Esophagus (tissue), 2 donors: ENCODE measurements around the gene FNDC3B. TPM values are rescaled to one million over a fixed set of nuclear protein-coding genes. Genes with fewer than 3 reads are reported as not detected.

ENCODE experiments used
- H3K27ac ChIP-seq, 2 donors: one replicate each; pipeline ENCODE4 v1.5.1; 2013; ENCODE audit warnings: low read depth in 2 of 2, mild to moderate bottlenecking in 2 of 2, inconsistent platforms in 1 of 2, low read length in 1 of 2, moderate library complexity in 1 of 2
- H3K27me3 ChIP-seq, 2 donors: one replicate each; pipeline ENCODE4 v1.6.1; 2013; ENCODE audit warnings: low read length in 2 of 2, control low read depth in 1 of 2, mild to moderate bottlenecking in 1 of 2; ENCODE audit not compliant: insufficient read depth in 2 of 2, control insufficient read depth in 1 of 2
- H3K36me3 ChIP-seq, 2 donors: one replicate each; pipeline ENCODE4 v1.6.1; 2013; ENCODE audit warnings: low read length in 1 of 2; ENCODE audit not compliant: control insufficient read depth in 2 of 2, insufficient read depth in 2 of 2
- H3K4me1 ChIP-seq, 2 donors: one replicate each; pipeline ENCODE4 v1.6.1; 2013; ENCODE audit warnings: low read length in 1 of 2; ENCODE audit not compliant: control insufficient read depth in 2 of 2, insufficient read depth in 2 of 2
- H3K4me3 ChIP-seq, 2 donors: one replicate each; pipeline ENCODE4 v1.5.1; 2013; ENCODE audit warnings: low read length in 2 of 2, mild to moderate bottlenecking in 2 of 2, low read depth in 1 of 2, moderate library complexity in 1 of 2
- H3K9me3 ChIP-seq, 2 donors: one replicate each; pipeline ENCODE4 v1.6.1; 2013; ENCODE audit warnings: mild to moderate bottlenecking in 2 of 2, low read depth in 1 of 2, low read length in 1 of 2, moderate library complexity in 1 of 2; ENCODE audit not compliant: control insufficient read depth in 2 of 2, insufficient read depth in 1 of 2
- WGBS, 2 donors: extraction: QIAGEN DNeasy Blood & Tissue Kit; methylation state at CpG; one replicate each; pipeline ENCODE4 v1.1.7; 2013; 5-methylcytosine and 5-hydroxymethylcytosine counted together
- polyA plus RNA-seq, 2 donors: library from polyadenylated mRNA; stranded (reverse); fragments of 200-250 nt; gene quantifications; one replicate each; pipeline ENCODE4 v1.2.3, GENCODE V29; 2013
- donor health status: healthy with polysubstance abuse.
- donor health status: Bipolar disorder and iron deficiency.

The FNDC3B gene
- polyA plus RNA-seq, 2 donors = 2.8 to 3.3 TPM

DNA sequence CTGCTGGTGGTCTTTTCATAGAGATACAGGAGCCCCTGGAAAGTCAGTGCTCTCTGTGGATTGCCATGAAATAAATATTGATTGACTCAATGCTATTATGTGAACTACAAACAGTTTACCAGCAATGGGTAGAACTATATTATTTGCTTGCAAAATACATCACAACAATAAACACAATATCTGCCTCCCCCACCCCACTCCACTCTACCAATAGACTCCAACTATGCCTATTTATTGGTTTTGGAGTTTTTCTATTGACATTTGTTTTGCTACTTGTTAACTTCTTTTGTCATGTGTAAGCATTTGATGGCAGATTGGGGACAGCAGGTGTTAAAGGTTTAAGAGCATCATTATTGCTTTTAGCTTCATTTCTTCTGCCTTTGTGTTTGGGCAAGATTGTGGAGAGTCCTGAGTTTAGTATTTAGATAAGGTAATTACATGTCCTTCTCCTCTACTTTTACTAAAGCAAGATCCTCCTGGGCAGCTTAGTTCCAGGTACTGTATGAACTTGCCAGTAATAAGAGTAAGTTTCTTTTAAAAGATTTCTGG lies 8.3 kb downstream of the FNDC3B start:
- Histone ChIP-seq H3K9me3 (no peaks in the 10 kb centered on the region), H3K4me3 (no peak overlapping the region), H3K36me3 (no peaks in the 10 kb centered on the region), H3K27me3 (no peaks in the 10 kb centered on the region), H3K4me1 (no peaks in the 10 kb centered on the region), H3K27ac (no peak overlapping the region)

- H3K36me3 ChIP-seq = no peaks in the 10 kb centered on the region
- 92 to 98% methylated on average over 2 of the region's 2 CpGs for WGBS, 2 donors
- no peak overlapping the region for H3K27ac ChIP-seq
These were observed 9.2 kb downstream of the FNDC3B start for GRCh38 chr3:172048599-172048998.

GRCh38 chr3:172051310-172051956 lies 12.1 kb downstream of the FNDC3B start:
- H3K27ac ChIP-seq = no peak overlapping the region
- H3K4me3 ChIP-seq = no peak overlapping the region
- H3K4me1 ChIP-seq = no peaks in the 10 kb centered on the region
- WGBS, 2 donors = 91 to 93% methylated on average over 3 of the region's 3 CpGs
- no peaks in the 10 kb centered on the region for H3K9me3 ChIP-seq
- H3K27me3 ChIP-seq = no peaks in the 10 kb centered on the region
- H3K36me3 ChIP-seq = no peaks in the 10 kb centered on the region

More at GRCh38 chr3:172048599-172048998, 9.2 kb downstream of the FNDC3B start:
- Histone ChIP-seq H3K27me3 (no peaks in the 10 kb centered on the region), H3K4me3 (no peak overlapping the region), H3K4me1 (no peaks in the 10 kb centered on the region), H3K9me3 (no peaks in the 10 kb centered on the region)

DNA sequence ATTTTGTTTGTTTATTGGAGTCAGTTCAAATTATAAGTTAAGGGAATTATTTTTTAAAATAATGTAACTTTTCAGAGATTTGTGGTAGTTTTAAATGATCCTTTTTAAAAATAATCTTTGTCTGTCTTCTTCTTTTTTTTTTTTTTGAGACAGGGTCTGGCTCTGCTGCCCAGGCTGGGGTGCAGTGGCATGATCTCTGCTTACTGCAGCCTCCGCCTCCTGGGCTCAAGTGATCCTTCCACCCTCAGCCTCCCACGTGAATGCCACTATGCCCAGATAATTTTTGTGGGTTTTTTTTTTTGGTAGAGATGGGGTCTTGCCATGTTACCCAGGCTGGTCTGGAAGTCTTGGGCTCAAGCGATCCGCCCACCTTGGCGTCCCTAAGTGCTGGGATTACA lies 12.6 kb downstream of the FNDC3B start:
- no peaks in the 10 kb centered on the region for H3K36me3 ChIP-seq
- 97 to 98% methylated on average over 5 of the region's 5 CpGs for WGBS, 2 donors
- H3K9me3 ChIP-seq = no peaks in the 10 kb centered on the region
- no peaks in the 10 kb centered on the region for H3K27me3 ChIP-seq
- H3K4me1 ChIP-seq = no peaks in the 10 kb centered on the region
- H3K27ac ChIP-seq = no peak overlapping the region
- H3K4me3 ChIP-seq = no peak overlapping the region

DNA sequence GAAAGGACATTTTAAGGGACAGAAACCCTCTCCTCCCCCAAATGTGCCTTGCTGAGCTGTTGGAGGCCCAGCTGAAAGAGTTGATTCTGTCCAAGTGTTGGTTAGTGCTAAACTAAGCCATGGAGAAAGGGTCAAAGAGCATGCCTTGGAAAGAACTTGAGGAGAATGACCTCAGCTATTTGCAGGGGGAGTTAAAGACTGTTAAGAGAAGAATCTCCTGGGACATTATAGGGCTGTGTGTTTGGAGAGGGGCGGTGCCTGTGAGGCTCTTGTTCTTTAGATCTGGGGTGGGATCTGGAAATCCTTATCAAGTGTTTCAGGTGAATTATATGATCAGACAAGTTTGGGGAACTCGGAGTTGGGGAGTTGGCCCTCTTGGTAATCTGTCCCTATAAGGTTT lies 13.0 kb downstream of the FNDC3B start:
- Histone ChIP-seq H3K4me3 (no peak overlapping the region), H3K4me1 (no peaks in the 10 kb centered on the region), H3K9me3 (no peaks in the 10 kb centered on the region), H3K27ac (no peak overlapping the region), H3K27me3 (no peaks in the 10 kb centered on the region), H3K36me3 (no peaks in the 10 kb centered on the region)
- 87 to 94% methylated on average over 2 of the region's 2 CpGs for WGBS, 2 donors

- no peaks in the 10 kb centered on the region for H3K4me1 ChIP-seq
- H3K27ac ChIP-seq = no peak overlapping the region
- H3K36me3 ChIP-seq = no peaks in the 10 kb centered on the region
- H3K9me3 ChIP-seq = no peaks in the 10 kb centered on the region
- WGBS, 2 donors = 77 to 83% methylated on average over 6 of the region's 6 CpGs
- H3K4me3 ChIP-seq = no peak overlapping the region
- H3K27me3 ChIP-seq = no peaks in the 10 kb centered on the region
These were observed 14.9 kb downstream of the FNDC3B start for GRCh38 chr3:172054115-172054764.

GRCh38 chr3:172056416-172056815 lies 17.0 kb downstream of the FNDC3B start:
- H3K9me3 ChIP-seq = no peaks in the 10 kb centered on the region
- H3K4me1 ChIP-seq = no peaks in the 10 kb centered on the region
- 68 to 71% methylated on average over 3 of the region's 3 CpGs for WGBS, 2 donors

GRCh38 chr3:172057059-172057458 lies 17.7 kb downstream of the FNDC3B start:
- H3K4me3 ChIP-seq = no peak overlapping the region
- H3K27ac ChIP-seq = no peak overlapping the region
- H3K9me3 ChIP-seq = no peaks in the 10 kb centered on the region
- H3K4me1 ChIP-seq = no peaks in the 10 kb centered on the region
- H3K36me3 ChIP-seq = no peaks in the 10 kb centered on the region
- 64 to 65% methylated on average over 3 of the region's 3 CpGs for WGBS, 2 donors
- no peaks in the 10 kb centered on the region for H3K27me3 ChIP-seq

More at GRCh38 chr3:172056416-172056815, 17.0 kb downstream of the FNDC3B start:
- H3K27me3 ChIP-seq = no peaks in the 10 kb centered on the region
- H3K36me3 ChIP-seq = no peaks in the 10 kb centered on the region
- H3K4me3 ChIP-seq = no peak overlapping the region
- H3K27ac ChIP-seq = no peak overlapping the region

GRCh38 chr3:172057624-172058327 lies 18.4 kb downstream of the FNDC3B start:
- no peaks in the 10 kb centered on the region for H3K36me3 ChIP-seq
- H3K27me3 ChIP-seq = no peaks in the 10 kb centered on the region
- H3K9me3 ChIP-seq = no peaks in the 10 kb centered on the region
- no peak overlapping the region for H3K27ac ChIP-seq
- no peak overlapping the region for H3K4me3 ChIP-seq
- WGBS, 2 donors = 50 to 54% methylated on average over 3 of the region's 3 CpGs
- H3K4me1 ChIP-seq = no peaks in the 10 kb centered on the region
